Superior temporal gyrus (tissue), 1 donor: ENCODE data around the gene UBE2V1.
"Not testable (repeated sequence)": the region's sequence is repeated elsewhere in the genome, so short reads cannot be mapped to it uniquely, and the experiment has no call there.

ENCODE experiments used
- DNase-seq: peaks from one replicate; pipeline ENCODE4 v3.0.0-alpha.2; 2016; ENCODE audit errors: extremely low spot score

UBE2V1 gene

GRCh38 chr20:50112512-50113419 lies at the start of gene UBE2V1:
Gene UBE2V1 (minus strand): TSS chr20:50113150. CDS start chr20:50113128, 22 bp downstream.
- DNase-seq: peak; percentile 82

DNA sequence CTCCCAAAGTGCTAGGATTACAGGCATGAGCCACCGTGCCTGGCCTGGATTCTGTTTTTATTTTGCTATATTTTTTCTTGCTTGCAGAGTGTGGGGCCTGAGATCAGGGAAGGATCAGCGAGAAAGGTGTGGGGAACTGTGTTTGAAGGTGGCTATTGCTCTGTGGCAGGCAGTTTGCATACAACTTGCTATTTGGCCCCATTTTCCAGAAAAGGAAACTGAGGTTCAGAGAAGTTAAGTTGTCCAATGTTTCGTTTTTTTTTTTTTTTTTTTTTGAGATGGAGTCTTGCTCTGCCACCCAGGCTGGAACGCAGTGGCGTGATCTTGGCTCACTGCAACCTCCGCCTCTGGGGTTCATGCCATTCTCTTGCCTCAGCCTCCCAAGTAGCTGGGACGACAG lies 48.5 kb upstream of the UBE2V1 start:
- not testable (repeated sequence) for DNase-seq

- peak; percentile 90 for DNase-seq
Observed at GRCh38 chr20:50153500-50154377, 40.8 kb upstream of the UBE2V1 start, which contains the start of gene PEDS1. Gene PEDS1 (minus strand): TSS chr20:50153723. CDS start chr20:50153637, 86 bp downstream.

DNA sequence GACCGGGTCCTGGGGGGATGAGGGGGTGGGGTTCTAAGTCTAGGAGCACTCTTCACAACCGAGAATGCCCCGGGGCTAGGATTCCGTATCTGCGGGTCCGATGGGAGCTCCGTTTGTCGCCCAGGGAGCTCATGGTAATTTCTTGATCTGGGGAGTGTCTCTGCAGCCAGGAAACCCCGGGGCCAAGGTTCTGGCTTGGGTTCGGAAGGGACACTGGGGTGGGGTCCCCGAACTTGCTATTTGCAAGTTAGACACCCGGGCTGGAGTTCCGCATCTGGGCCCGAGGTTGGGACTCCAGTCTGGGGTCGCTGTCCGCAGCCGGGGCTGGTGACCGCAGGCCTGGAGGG lies 40.2 kb upstream of the UBE2V1 start:
- DNase-seq: no peak

- DNase-seq: no peak
Observed at GRCh38 chr20:50152394-50153152, 39.6 kb upstream of the UBE2V1 start.

DNA sequence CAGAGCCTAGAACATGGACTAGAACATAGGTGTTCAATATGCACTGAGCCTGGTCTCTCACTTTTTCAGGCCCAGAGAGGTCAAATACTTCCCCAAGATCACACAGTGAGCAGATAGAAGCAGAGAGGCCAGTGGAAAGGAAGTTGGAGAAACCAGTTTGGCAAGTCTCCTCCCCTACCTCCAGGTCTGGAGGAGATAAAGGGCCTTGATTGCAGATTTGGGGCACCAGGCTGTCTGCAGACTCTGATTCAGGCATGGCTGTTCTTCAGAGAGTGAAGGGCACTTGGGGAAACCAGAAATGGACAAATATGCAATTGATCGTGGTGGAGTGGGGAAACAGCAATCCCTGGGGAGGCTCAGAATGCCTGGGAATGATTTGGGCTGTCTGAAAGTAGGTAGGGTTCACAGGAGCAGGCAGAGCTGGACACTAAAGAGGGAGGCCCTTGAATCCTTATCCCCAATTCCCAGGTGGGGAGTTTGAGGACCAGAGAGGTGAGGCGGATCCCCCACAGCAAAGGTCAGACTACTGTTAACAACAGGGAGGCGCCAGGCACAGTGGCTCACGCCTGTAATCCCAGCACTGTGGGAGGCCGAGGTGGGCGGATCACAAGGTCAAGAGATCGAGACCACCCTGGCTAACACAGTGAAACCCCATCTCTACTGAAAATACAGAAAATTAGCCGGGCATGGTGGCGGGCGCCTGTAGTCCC lies 38.2 kb upstream of the UBE2V1 start:
- no peak for DNase-seq

GRCh38 chr20:50149481-50150254 lies 36.7 kb upstream of the UBE2V1 start:
- no peak for DNase-seq

DNA sequence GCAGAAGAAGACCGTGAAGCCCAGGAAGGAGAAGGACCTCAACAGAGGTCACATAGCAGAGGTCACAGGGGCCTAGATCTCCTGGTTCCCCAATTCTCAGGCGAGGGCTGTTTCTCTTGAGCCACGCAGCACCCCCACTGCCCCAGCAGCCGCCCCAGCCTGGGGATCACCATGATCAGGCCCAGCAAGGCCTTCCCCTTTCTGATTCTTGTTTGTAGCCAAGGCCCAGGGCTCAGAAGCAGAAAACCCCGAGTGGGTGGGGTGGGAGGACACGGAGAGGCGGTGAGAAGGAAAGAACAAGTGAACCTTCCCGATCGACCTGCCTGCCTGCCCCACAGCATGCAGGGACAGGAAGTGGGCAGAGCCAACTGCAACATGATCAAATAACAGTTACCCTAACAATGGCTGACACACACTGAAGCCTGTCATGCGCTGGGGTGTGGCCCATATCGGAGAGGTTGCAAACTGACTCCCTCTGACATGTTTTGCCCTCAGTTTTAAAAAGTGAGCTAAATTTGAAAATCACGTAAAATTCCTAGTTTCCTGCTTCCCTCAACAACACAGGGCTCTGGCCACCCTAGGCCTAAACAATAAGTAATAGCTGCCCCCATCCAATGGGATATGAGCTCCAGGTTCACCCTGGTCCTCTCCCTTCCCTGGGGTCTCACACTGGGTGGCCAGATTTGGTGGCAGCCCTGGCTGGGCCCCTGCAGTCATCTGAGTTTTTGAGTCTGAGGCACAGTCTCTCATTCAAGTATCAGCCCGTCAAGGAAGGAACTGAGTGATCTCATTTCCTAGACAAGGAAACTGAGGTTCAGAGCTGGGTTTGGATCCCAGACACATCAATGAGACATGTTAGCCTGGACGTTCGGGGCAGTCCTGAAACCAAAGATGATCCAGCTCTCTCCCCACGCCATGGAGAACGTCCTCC lies 34.0 kb upstream of the UBE2V1 start:
- no peak for DNase-seq

- DNase-seq: no peak
Observed at GRCh38 chr20:50146214-50146613, 33.3 kb upstream of the UBE2V1 start.

DNA sequence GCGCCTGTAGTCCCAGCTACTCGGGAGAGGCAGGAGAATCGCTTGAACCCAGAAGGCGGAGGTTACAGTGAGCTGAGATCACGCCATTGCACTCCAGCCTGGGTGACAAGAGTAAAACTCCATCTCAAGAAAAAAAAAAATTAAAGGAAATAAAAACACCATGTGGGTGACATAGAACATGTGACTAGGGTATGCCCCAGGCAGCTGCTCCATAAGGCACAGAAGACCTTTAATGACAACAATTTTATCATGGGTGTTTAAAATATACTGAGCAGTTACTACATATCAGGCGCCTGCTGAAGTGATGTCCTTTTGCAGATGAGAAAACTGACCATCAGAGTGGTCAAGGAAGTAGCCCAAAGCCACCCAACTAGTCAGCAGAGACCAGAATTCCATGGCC lies 32.6 kb upstream of the UBE2V1 start:
- no peak for DNase-seq

GRCh38 chr20:50144362-50144761 lies 31.4 kb upstream of the UBE2V1 start:
- DNase-seq: no peak

DNA sequence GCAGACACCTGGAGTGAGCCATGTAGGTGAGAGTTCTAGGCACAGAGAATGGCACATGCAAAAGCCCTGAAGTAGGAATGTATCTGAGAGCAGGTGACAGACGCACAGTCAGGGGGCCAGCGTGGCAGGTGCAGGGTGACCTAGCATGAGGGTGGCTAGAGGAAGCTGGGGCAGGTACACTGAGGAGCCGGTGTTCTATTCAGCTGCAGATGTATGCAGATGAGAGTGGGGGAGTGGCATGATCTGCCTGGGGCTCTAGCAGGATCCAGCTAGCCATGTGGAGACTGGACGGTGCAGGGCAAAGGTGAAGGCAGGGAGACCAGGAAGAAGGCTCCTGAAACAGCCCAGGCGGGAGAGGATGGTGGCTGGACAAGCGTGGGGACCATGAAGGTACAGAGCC lies 29.9 kb upstream of the UBE2V1 start:
- DNase-seq: no peak

DNA sequence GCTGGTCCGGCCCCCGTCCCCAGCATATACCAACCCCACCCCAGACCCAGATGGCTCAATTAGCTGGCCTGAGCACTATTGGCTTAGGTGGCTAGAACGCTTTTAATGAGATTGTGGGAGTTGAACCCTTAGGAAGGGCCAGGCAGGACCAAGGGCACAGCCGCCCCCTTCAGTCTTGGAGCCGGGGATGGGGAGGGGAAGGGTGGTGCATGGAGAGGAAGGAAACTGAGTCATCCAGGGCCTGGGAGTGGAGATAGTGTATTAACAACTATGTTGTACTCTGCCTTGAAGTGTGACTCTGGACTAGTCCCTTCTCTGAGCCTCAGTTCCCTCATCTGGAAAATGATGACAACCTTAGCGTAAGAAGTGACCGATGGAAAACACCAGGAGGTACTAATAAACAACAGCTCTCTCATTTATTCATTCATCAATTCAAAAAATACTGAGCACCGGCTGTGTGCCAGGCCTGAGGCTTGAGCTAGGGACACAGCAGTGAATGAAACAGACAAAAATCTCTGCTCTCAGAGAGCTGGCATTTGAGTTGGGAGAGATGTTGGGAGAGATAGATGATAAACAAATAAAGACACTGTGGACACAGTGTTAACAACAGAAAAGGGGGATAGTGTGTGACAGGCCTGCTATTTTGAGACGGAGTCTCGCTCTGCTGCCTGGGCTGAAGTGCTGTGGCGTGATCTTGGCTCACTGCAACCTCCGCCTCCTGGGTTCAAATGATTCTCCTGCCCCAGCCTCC lies 29.0 kb upstream of the UBE2V1 start:
- DNase-seq: no peak

DNA sequence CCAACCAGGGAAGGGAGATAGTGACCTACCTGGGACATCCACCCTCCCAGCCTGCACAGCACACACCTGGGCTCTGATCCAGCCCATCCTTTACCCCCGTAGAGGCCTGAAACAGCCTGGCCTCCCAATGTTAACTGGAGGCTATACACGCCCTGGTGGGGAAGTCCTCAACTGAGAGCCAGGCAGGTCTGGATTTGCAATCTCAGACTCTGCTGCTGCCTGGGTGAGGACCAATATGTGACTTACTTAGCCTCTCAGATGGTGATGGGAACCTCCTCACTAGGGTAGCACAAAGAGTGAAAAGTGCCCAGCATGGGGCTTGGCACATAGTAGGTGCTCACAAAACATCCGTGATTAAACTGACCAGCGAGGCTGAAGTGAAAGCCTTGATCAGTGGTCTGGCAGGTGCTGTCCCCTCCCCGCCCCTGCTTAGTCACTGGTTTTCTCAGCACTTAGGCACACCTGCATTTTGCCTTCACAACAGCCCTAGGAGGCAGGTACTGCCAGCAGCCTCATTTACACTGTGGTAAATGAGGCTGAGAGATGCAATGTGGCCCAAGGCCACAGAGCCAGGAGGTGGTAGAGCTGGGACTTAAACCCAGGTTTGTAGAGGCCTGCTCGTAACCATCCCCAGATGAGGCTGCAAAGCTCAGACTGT lies 28.2 kb upstream of the UBE2V1 start:
- no peak for DNase-seq

GRCh38 chr20:50140339-50140859 lies 27.4 kb upstream of the UBE2V1 start:
- DNase-seq: no peak

- peak; percentile 86 for DNase-seq
Observed at GRCh38 chr20:50138479-50139393, 25.8 kb upstream of the UBE2V1 start.

DNA sequence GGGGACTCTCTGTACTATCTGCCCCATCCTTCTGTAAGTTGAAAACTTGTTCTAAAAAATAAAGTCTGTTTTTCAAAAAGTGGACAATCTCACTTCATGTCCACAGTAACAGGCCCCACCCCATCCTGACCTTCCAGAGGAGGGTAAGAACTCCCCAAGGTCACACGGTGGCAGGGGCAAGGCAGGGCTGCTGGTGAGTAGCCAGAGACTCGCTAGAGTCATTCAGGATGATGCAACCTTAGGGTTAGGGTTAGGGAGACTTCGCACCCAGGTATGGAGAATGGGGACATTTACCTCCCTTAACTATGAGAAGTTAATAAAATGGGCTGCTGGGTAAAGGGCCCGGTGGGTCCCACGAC lies 25.1 kb upstream of the UBE2V1 start:
- DNase-seq: no peak
